Neuronal stem cell (in vitro differentiated cells): ENCODE measurements around the gene BTRC.

Experiments used
- DNase-seq: peaks from one replicate; pipeline ENCODE4 v3.0.0-alpha.2; 2013; ENCODE audit warnings: low spot score
- H2AFZ ChIP-seq: one replicate; pipeline ENCODE4 v1.6.1; 2013; ENCODE audit warnings: mild to moderate bottlenecking, low read length, inconsistent platforms
- H2AK5ac ChIP-seq: 2 replicates; pipeline ENCODE4 v1.6.1; 2013; ENCODE audit warnings: low read depth, mild to moderate bottlenecking, inconsistent platforms, low read length, moderate library complexity, mixed read lengths
- H2BK120ac ChIP-seq: 2 replicates; pipeline ENCODE4 v1.6.1; 2013; ENCODE audit warnings: low read depth, mild to moderate bottlenecking, inconsistent platforms, low read length, moderate library complexity, mixed read lengths
- H2BK12ac ChIP-seq: one replicate; pipeline ENCODE4 v1.6.1; 2013; ENCODE audit warnings: low read length, inconsistent platforms
- H2BK15ac ChIP-seq: 2 replicates; pipeline ENCODE4 v1.6.1; 2013; ENCODE audit warnings: mild to moderate bottlenecking, low read length, inconsistent platforms, mixed read lengths
- H2BK5ac ChIP-seq: one replicate; pipeline ENCODE4 v1.6.1; 2013; ENCODE audit warnings: inconsistent platforms, mild to moderate bottlenecking, low read length, moderate library complexity
- H3K14ac ChIP-seq: one replicate; pipeline ENCODE4 v1.6.1; 2013; ENCODE audit warnings: low read length, inconsistent platforms
- H3K18ac ChIP-seq: 2 replicates; pipeline ENCODE4 v1.6.1; 2013; ENCODE audit warnings: low read length, inconsistent platforms
- H3K23ac ChIP-seq: 2 replicates; pipeline ENCODE4 v1.6.1; 2013; ENCODE audit warnings: low read depth, mild to moderate bottlenecking, mixed read lengths, low read length, inconsistent platforms; ENCODE audit not compliant: poor library complexity
- H3K27ac ChIP-seq: replicated peaks from 3 replicates; pipeline ENCODE4 v1.5.1; 2013; ENCODE audit warnings: low read length, inconsistent platforms
- H3K27me3 ChIP-seq, 3 experiments: 2 replicates each; pipeline ENCODE4 v1.6.1; 2013; ENCODE audit warnings: low read length in 3 of 3, mild to moderate bottlenecking in 2 of 3, inconsistent platforms in 1 of 3, low read depth in 1 of 3, mixed read lengths in 1 of 3, moderate library complexity in 1 of 3; ENCODE audit not compliant: control insufficient read depth in 3 of 3, insufficient read depth in 3 of 3
- H3K36me3 ChIP-seq, 2 donors: replicated peaks in 1 of 2; 2 replicates each; pipeline ENCODE4 v1.6.1; 2013; ENCODE audit warnings: low read length in 2 of 2; ENCODE audit not compliant: control insufficient read depth in 2 of 2, insufficient read depth in 2 of 2
- H3K4ac ChIP-seq: 2 replicates; pipeline ENCODE4 v1.6.1; 2013; ENCODE audit warnings: inconsistent platforms, mild to moderate bottlenecking, low read length, moderate library complexity
- H3K4me1 ChIP-seq, 2 donors: 1 replicate in 1 of 2; 2 replicates in 1 of 2; pipeline ENCODE4 v1.6.1; 2013; ENCODE audit warnings: low read length in 2 of 2, low read depth in 1 of 2; ENCODE audit not compliant: control insufficient read depth in 2 of 2, insufficient read depth in 1 of 2
- H3K4me2 ChIP-seq: one replicate; pipeline ENCODE4 v1.6.1; 2013; ENCODE audit warnings: mild to moderate bottlenecking, low read length, inconsistent platforms; ENCODE audit not compliant: insufficient read depth, poor library complexity, severe bottlenecking
- H3K4me3 ChIP-seq, 2 donors: 2 replicates each; pipeline ENCODE4 v1.5.1; 2013; ENCODE audit warnings: low read length in 2 of 2, mild to moderate bottlenecking in 2 of 2, inconsistent platforms in 1 of 2, moderate library complexity in 1 of 2
- H3K79me1 ChIP-seq: one replicate; pipeline ENCODE4 v1.6.1; 2013; ENCODE audit warnings: low read depth, mild to moderate bottlenecking, inconsistent platforms, low read length, moderate library complexity
- H3K9ac ChIP-seq: one replicate; pipeline ENCODE4 v1.6.1; 2013; ENCODE audit warnings: mild to moderate bottlenecking, low read depth, low read length, inconsistent platforms; ENCODE audit not compliant: poor library complexity
- H3K9me3 ChIP-seq, 2 donors: replicated peaks in 1 of 2; 2 replicates each; pipeline versions ENCODE3 to v1.6.1; 2013; ENCODE audit warnings: low read length in 2 of 2, mild to moderate bottlenecking in 2 of 2, inconsistent platforms in 1 of 2, low read depth in 1 of 2, mixed read lengths in 1 of 2, moderate library complexity in 1 of 2; ENCODE audit not compliant: control insufficient read depth in 2 of 2, insufficient read depth in 1 of 2
- H4K8ac ChIP-seq: one replicate; pipeline ENCODE4 v1.6.1; 2013; ENCODE audit warnings: low read depth, mild to moderate bottlenecking, inconsistent platforms, low read length, moderate library complexity
- H4K91ac ChIP-seq: one replicate; pipeline ENCODE4 v1.6.1; 2013; ENCODE audit warnings: low read length, low read depth, mild to moderate bottlenecking, inconsistent platforms; ENCODE audit not compliant: poor library complexity
- WGBS, 2 donors: extraction: QIAGEN DNeasy Blood & Tissue Kit; methylation state at CpG; one replicate each; pipeline ENCODE4 v1.1.7; 2013; ENCODE audit warnings: missing lambda C conversion rate in 2 of 2, mixed read lengths in 1 of 2; ENCODE audit not compliant: insufficient read length in 2 of 2, insufficient replicate concordance in 1 of 2; ENCODE audit errors: extremely low coverage in 2 of 2; 5-methylcytosine and 5-hydroxymethylcytosine counted together

The BTRC gene

GRCh38 chr10:101493782-101494281 is 139.9 kb downstream of the BTRC start:
- no peak overlapping the region for H3K14ac ChIP-seq
- no peaks in the 10 kb centered on the region for H3K79me1 ChIP-seq

GRCh38 chr10:101494650-101495049 is 140.7 kb downstream of the BTRC start:
- Histone ChIP-seq H2BK5ac (no peak overlapping the region), H3K18ac (no peak overlapping the region), H3K4me2 (no peak overlapping the region), H3K36me3 (no peaks in the 10 kb centered on the region), H3K9me3 (no peaks in the 10 kb centered on the region), H2BK12ac (no peak overlapping the region), H2AFZ (no peak overlapping the region), H4K91ac (no peak overlapping the region), H4K8ac (no peak overlapping the region), H3K9ac (no peak overlapping the region), H3K27ac (no peak overlapping the region), H3K4me1 (peaks cover 0 to 4% of the 10 kb centered on the region in 2 donors), H3K4me3 (no peak overlapping the region), H3K4ac (no peak overlapping the region), H2AK5ac (no peak overlapping the region), H3K27me3 (no peaks in the 10 kb centered on the region), H2BK120ac (no peak overlapping the region), H3K23ac (no peak overlapping the region), H3K79me1 (no peaks in the 10 kb centered on the region), H3K14ac (no peak overlapping the region), H2BK15ac (no peak overlapping the region)
- no peak for DNase-seq
- no CpG with 5 or more reads among the region's 1 CpG for WGBS, 2 donors

More at GRCh38 chr10:101493782-101494281, 139.9 kb downstream of the BTRC start:
- Histone ChIP-seq H3K36me3 (no peaks in the 10 kb centered on the region), H3K4me3 (no peak overlapping the region), H3K4me1 (peaks cover 0 to 10% of the 10 kb centered on the region in 2 donors), H3K18ac (no peak overlapping the region), H2AFZ (no peak overlapping the region), H4K91ac (no peak overlapping the region), H3K27ac (no peak overlapping the region), H3K23ac (no peak overlapping the region), H3K27me3 (no peaks in the 10 kb centered on the region), H3K4ac (no peak overlapping the region), H3K9me3 (no peaks in the 10 kb centered on the region), H2BK120ac (no peak overlapping the region), H2BK12ac (no peak overlapping the region), H2AK5ac (no peak overlapping the region), H4K8ac (no peak overlapping the region), H2BK5ac (no peak overlapping the region), H3K9ac (no peak overlapping the region), H2BK15ac (no peak overlapping the region), H3K4me2 (no peak overlapping the region)
- no peak for DNase-seq
- WGBS, 2 donors = no CpG with 5 or more reads among the region's 1 CpG

- Histone ChIP-seq H3K9me3 (no peaks in the 10 kb centered on the region), H3K4me3 (no peak overlapping the region), H3K27ac (no peak overlapping the region), H3K4me1 (peaks cover 0 to 3% of the 10 kb centered on the region in 2 donors), H2BK12ac (no peak overlapping the region), H3K4ac (no peak overlapping the region), H4K91ac (no peak overlapping the region), H3K18ac (no peak overlapping the region), H4K8ac (no peak overlapping the region), H2BK15ac (no peak overlapping the region), H2AFZ (no peak overlapping the region), H3K79me1 (no peaks in the 10 kb centered on the region), H3K9ac (no peak overlapping the region), H2BK120ac (no peak overlapping the region), H3K23ac (no peak overlapping the region), H3K27me3 (no peaks in the 10 kb centered on the region), H3K14ac (no peak overlapping the region), H3K4me2 (no peak overlapping the region), H2AK5ac (no peak overlapping the region), H3K36me3 (no peaks in the 10 kb centered on the region), H2BK5ac (no peak overlapping the region)
- DNase-seq = no peak
- no CpG with 5 or more reads among the region's 4 CpGs for WGBS, 2 donors
Measured at GRCh38 chr10:101495324-101495925, 141.5 kb downstream of the BTRC start.

- Histone ChIP-seq H2AFZ (no peak overlapping the region), H3K9me3 (no peaks in the 10 kb centered on the region), H3K9ac (no peak overlapping the region), H3K36me3 (no peaks in the 10 kb centered on the region), H4K8ac (no peak overlapping the region), H4K91ac (no peak overlapping the region), H3K4ac (no peak overlapping the region), H3K4me3 (no peak overlapping the region), H2AK5ac (no peak overlapping the region), H3K18ac (no peak overlapping the region), H3K23ac (no peak overlapping the region), H3K27me3 (no peaks in the 10 kb centered on the region), H3K4me2 (no peak overlapping the region), H2BK5ac (no peak overlapping the region), H3K4me1 (peaks cover 0 to 3% of the 10 kb centered on the region in 2 donors), H3K27ac (no peak overlapping the region), H2BK12ac (no peak overlapping the region), H2BK15ac (no peak overlapping the region), H3K14ac (no peak overlapping the region), H2BK120ac (no peak overlapping the region), H3K79me1 (no peaks in the 10 kb centered on the region)
- no CpG with 5 or more reads among the region's 2 CpGs for WGBS, 2 donors
- DNase-seq = no peak
Measured at GRCh38 chr10:101504438-101504837, 150.5 kb downstream of the BTRC start.
